Measurements from ENCODE around the gene VTI1B. TPM values are rescaled to one million over a fixed set of nuclear protein-coding genes. Genes with fewer than 3 reads are reported as not detected.

Gene VTI1B
- total RNA-seq, 2 donors from 2014 or later = 120 to 135 TPM

DNA sequence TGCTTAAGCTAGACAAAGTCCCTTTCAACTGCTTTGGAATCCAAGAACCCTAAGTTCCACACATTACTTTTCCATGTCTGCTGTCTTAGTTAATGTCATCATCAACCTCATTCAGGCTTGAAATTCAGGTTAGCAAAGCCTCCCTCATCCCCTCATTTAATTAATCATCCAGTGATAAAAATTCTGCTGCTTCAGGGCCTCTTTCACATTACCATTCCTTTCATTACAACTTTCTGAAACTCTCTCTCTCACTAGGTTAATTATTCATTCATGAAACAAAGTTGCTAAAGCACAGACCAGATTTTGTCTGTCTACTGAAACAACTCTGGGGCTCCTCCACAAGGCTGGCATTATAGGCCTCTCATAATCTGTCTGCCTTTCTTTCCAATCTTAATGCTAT, 9.4 kb upstream of the VTI1B start:
- DNase-seq = no peak
- ATAC-seq = no peak
- intact Hi-C loops (cut with DNase I, micrococcal nuclease) = no loop called here

DNA sequence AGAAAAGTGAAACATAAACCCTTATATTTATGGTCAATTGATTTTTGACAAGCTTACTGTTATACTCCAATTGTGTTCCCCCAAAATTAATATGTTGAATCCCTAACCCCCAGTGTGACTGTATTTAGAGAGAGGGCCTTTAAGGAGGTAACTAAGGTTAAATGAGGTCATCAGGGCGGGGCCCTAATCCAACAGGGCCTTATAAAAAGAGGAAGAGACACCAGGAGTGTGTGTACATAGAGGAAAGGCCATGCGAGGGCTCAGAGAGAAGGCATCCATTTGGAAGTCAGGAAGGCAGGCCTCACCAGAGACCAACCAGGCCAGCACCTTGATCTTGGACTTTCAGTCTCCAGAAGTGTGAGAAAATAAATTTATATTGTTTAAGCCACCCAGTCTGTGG, 6.5 kb upstream of the VTI1B start:
- DNase-seq (no peak), ATAC-seq (peak; percentile 60)
- intact Hi-C loops (cut with DNase I, micrococcal nuclease) = no loop called here

DNA sequence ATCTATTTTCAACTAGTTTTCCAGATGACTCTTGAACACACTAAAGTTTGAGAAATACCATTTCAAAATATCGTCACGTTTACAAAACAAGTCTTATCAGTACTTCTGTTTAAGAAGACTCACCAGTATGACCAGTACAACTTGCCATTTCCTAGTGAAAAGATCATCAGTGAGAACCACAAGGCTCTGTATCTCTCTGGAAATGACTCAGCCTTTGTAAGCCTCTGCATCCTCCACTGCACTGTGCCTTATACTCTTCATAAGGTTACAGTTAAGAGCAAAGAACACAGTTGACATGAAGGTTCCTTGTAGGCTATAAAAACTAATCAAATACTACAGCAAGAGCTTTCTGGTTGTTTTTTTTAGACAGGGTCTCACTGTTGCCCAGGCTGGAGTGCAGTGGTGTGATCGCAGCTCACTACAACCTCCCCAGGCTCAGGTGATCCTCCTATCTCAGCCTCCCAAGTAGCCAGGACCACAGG, 5.7 kb upstream of the VTI1B start:
- DNase-seq (no peak), ATAC-seq (no peak)
- intact Hi-C loops (cut with DNase I, micrococcal nuclease) = no loop called here

DNA sequence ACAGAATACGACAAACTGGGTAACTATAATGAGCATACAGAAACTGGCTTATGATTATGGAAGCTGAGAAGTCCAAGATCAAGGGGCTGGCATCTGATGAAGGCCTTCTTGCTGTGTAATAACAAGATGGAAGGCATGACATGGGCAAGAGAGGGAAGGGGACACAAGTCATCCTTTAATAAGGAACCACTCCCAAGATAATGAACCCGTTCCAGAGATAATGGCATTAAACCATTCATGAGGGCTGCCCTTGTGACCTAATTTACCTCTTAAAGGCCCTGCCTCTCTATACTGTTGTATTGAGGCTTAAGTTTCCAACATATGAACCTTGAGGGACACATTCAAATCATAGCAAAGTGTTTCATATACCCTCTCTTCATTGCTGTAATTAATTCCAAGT, 4.6 kb upstream of the VTI1B start:
- ATAC-seq = no peak
- no peak for DNase-seq
- intact Hi-C loops (cut with DNase I, micrococcal nuclease) = no loop called here

DNA sequence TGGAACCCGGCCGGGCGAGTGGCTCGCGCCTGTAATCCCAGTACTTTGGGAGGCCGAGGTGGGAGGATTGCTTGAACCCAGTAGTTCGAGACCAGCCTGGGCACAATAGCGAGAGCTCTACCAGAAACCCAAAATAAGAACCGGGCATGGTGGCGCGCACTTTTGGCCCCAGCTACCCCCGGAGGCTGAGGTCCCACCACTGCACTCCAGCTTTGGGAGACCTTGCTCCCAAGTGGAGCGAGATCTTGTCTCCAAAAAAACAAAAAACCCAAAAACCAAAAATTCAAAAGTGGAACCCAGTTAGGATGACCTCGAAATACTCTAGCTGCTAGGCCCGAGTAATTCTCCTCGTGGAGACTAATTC, 769 bp upstream of the VTI1B start:
- intact Hi-C loops (cut with DNase I, micrococcal nuclease) = no loop called here
- ATAC-seq (no peak), DNase-seq (no peak)

DNA sequence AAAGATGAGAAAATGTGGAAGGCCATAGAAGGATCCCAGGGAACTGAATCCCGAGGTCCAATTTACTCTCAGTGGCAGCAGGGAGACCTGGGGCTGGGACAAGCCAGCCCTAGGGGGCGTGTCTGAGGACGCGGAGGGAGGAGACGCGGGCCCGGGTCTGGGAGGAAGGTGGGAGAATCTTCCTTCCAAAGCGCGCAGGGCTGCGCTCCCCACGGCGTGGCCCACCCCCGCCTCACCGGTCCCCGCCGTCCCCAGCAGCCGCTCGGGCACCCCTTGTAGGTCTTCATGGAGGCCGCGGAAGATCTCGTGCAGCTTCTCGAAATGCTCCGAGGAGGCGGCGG, 323 bp downstream of the VTI1B start:
- DNase-seq (peak; percentile 72 to 82), ATAC-seq (peak; percentile 86)
- intact Hi-C loops (cut with DNase I, micrococcal nuclease) = no loop called here

DNA sequence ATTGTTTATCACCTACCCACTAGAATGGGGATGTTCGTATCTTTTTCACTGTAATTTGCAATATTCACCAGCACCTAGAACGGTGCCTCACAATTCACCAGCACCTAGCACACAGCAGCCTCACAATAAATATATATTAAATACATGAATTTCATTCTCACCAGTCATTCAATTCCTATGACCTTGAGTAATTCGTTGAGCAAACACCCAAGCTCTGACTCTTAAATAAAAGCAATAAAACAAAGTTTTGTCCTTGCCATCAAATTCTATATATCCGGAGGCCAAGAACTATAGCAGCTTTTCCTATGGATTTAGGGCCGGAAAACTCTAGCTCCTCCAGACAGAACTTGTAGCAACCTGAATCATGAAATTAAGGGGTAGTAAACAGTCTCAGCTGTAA, 981 bp downstream of the VTI1B start:
- intact Hi-C loops (cut with DNase I, micrococcal nuclease) = no loop called here
- ATAC-seq (no peak), DNase-seq (no peak)

DNA sequence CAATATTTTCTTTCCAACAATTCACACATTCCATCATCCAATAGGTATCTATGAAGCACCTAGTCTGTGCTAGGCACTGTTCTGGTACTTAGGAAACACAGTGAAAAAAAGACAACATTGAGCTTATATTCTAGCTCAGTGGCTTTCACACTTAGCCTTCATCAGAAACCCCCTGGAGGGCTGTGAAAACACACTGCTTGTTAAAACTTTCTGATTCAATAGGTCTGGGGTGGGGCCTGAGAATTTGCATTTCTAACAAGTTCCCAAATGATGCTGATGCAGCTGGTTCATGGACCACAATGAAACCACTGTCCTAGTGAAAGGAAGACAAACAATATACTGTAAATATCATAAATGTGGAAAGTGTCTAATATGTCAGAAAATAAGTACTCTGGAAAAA, 5.9 kb downstream of the VTI1B start:
- ATAC-seq (no peak), DNase-seq (no peak)
- intact Hi-C loops (cut with DNase I, micrococcal nuclease) = no loop called here

DNA sequence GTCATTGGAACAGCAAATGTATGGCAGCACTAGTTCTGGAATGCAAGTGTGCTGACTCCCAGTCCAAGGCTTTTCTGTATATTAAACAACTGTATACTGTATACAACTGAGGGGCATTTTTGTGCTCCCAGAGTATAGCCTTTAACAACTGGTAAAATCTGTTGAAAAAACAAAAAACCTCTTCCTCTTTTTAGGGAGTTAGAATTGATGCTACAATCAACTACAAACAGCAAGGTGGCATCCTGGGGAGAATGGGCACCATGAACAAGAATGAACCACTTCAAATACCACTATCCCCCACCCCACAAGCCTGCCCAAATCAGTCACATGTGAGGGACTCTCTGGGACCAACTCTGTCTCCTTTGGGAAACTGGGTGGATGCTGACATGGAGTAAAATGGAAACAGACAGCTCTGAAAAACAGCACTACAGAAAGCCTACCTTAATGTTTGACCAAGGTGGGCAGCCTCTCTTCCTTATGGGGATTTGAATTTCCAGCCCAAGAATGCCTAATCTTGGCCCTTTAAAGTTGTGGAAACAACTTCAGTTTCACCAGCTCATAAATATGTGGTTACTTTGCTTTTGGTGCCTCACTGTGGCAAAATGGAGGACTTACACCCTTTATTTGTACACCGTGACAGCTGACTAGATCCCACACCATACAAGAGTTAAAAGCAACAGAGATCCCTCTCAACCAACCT, 7.5 kb downstream of the VTI1B start:
- intact Hi-C loops (cut with DNase I, micrococcal nuclease) = loop anchor here in 1 of 2 donors (2.0 kb wide), 1 partner anchor 48 kb away; the partner anchor contains the start of gene ARG2
- no peak for DNase-seq

DNA sequence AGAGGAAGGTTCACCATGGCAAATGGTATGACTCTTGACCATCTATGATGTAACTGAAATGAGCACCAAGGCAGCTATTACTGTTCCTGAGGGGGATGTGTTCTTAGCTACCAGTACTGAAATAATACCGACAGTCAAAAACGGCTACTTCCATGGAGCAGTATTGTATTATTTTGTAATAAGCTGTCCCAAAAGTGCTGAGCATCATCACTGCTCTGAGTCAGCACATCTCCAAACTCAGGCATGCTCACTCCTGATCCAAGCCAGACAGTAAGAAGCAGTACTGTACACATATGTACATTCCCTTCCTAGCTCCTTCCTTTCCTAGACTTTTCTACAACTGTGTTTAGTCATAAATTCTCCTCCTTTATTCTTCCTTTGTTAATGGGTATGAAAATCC, 8.6 kb downstream of the VTI1B start:
- intact Hi-C loops (cut with DNase I, micrococcal nuclease) = loop anchor here in 1 of 2 donors (2.0 kb wide), 1 partner anchor 47 kb away; the partner anchor contains the start of gene ARG2
- no peak for DNase-seq
- no peak for ATAC-seq

More for the DNA sequence above, 7.5 kb downstream of the VTI1B start:
- ATAC-seq = peak; percentile 81

DNA sequence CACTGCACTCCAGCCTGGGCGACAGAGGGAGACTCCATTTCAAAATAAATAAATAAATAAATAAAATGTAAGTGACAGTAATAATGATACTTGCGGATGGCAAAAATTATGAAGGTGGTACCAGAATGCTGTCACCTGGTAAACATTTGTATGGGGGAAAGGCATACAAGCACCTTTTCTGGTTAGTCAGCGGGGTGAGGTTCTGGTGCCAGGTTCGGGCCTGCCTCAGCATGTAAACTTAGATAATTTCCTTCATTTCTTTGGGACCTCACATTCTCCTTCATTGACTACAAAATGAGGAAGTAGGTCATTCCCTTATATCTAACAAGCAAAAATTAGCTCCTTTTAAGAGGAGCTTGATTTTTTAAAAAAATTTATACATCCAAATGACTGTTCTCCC, 10.8 kb downstream of the VTI1B start:
- DNase-seq = no peak
- intact Hi-C loops (cut with DNase I, micrococcal nuclease) = no loop called here
- ATAC-seq = no peak

DNA sequence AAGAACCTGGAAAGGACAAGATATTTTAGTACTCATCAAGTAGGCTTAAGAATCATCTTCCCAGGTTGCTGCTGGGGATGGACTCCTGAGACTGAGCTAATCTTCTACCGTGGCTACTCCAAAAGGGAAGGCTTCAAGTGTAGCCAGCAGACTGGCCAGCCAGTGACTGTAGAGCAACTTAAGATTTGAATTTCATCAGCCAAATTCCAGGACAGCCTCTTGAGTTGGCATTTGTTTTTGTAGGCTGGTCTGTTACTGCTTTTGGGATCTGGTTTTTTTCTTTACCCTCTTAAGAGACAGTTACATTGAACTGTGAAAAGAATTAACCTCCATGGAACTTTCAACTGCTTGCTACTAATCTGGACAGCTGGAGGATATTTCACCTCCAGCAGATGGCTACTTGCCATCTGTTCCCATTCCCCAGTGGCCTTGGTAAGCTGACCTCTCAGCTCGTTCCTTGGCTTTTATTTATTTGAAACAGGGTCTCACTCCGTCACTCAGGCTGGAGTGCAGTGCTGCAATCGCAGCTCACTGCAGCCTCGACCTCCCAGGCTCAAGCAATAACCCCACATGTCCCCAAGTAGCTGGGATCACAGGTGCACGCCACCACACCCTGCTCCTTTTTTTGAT, 20.7 kb downstream of the VTI1B start:
- no peak for ATAC-seq
- intact Hi-C loops (cut with DNase I, micrococcal nuclease) = no loop called here
- DNase-seq = no peak

DNA sequence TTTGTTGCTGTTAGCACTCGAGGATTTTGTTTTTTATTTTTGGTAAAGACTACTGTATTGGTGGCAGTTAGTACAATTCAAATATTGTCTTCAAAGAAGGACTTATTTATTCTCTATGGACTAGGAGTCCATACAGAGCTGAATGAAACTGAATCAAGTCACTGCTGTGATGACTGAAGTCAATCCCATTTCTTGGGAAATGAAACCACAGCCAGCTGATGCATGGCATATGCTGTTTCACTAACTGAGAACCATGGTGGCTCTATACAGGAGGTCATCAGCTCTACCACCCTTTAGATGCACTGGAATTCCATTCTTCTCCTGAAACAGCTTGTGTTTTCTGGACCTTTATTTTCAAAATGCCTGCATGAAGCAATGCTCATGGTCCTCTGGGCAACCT, 22.2 kb downstream of the VTI1B start:
- intact Hi-C loops (cut with DNase I, micrococcal nuclease) = no loop called here
- no peak for DNase-seq
- no peak for ATAC-seq

DNA sequence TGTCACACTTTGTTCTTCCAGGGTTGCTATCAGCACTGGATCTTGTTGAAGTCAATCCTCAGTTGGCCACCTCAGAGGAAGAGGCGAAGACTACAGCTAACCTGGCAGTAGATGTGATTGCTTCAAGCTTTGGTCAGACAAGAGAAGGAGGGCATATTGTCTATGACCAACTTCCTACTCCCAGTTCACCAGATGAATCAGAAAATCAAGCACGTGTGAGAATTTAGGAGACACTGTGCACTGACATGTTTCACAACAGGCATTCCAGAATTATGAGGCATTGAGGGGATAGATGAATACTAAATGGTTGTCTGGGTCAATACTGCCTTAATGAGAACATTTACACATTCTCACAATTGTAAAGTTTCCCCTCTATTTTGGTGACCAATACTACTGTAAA, 23.7 kb downstream of the VTI1B start:
- intact Hi-C loops (cut with DNase I, micrococcal nuclease) = no loop called here
- no peak for ATAC-seq

DNA sequence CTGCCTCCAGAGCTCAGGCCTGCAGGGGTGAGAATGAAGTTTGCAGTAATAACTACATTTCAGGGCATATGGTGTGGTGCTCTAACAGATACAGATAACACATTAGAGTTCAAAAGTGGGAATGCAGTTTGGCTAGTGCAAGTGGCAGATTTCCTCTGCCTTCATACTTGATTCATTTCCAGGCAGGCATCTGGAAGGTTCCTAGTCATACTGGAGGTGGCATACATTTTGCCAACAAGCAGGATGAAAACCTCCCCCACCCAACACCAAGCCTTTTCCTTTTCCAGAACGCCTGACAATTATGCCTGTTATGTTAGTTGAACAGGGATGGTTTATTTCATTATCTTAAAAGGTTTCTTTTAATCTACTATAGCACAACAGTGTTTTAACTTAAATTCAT, 24.3 kb downstream of the VTI1B start:
- ATAC-seq (no peak), DNase-seq (no peak)
- intact Hi-C loops (cut with DNase I, micrococcal nuclease) = no loop called here

More for the DNA sequence above, 23.7 kb downstream of the VTI1B start:
- no peak for DNase-seq

DNA sequence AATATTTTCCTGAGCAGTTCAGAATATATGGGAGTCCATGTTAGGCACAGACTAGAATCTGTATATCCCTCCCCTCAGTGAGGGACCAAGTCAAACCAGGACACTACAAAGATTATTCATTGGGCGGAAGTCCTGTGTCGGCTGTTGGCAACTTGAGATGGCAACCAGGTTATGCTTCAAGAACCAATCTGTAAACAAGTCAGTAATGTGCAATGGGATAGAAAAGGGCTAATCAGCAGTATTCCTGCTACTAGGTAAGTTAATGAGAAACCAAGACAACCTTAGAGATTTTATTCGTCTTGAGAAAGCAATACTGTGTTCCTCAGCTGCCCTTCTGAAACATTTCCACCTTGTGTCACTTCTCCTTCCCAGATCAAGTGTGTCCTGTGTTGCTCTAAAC, 28.3 kb downstream of the VTI1B start:
- DNase-seq (no peak), ATAC-seq (no peak)
- intact Hi-C loops (cut with DNase I, micrococcal nuclease) = no loop called here

DNA sequence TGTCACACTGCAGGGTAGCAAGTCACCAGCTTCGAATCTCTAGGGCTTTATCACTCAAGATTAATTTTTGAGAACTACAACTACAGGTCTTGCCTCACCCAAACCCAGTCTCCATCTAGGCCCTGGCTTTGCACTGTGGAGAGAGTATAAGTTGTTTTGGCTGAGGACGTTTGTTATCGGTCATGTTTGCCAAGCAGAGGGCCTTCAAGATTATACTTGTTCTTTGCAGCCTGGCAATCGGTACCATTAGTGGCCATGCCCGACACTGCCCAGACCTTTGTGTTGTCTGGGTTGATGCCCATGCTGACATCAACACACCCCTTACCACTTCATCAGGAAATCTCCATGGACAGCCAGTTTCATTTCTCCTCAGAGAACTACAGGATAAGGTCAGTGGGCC, 29.0 kb downstream of the VTI1B start:
- no peak for DNase-seq
- intact Hi-C loops (cut with DNase I, micrococcal nuclease) = no loop called here
- ATAC-seq = no peak

DNA sequence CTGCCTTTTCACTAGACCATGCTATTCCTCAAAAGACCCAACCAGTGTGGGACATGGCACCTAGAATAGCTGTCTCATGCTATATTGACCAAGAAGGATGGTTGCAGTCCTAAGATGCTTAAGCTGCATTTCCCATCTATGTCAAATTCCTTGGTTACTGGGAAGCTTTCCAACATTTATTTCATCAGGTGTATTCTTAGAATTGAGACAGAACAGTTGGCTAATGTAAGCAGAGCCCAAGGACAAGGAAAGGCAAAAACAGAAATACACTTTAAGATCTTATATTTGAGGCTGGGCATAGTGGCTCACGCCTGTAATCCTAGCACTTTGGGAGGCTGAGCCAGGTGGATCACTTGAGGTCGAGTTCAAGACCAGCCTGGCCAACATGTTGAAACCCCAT, 30.0 kb downstream of the VTI1B start:
- intact Hi-C loops (cut with DNase I, micrococcal nuclease) = no loop called here
- no peak for ATAC-seq
- no peak for DNase-seq

DNA sequence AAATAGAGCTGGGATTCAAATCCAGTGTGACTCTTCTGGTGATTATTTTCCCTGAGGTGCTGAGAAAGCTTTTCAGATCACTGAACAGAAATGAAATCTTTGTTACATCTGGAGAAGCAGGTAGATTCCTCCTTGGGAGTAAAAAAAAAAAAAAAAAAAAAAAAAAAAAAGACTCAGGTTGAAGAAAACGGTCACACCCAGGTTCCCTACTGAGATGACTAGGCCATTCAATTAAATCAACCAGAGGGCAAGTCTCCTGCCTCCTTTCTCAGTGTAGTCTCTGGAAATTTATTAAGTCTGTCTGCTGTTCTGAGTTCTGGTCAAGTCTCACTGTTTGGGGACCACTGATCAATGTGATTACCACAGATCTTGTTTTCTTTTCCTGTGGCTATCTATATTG, 30.7 kb downstream of the VTI1B start:
- intact Hi-C loops (cut with DNase I, micrococcal nuclease) = no loop called here
- ATAC-seq (no peak), DNase-seq (no peak)

DNA sequence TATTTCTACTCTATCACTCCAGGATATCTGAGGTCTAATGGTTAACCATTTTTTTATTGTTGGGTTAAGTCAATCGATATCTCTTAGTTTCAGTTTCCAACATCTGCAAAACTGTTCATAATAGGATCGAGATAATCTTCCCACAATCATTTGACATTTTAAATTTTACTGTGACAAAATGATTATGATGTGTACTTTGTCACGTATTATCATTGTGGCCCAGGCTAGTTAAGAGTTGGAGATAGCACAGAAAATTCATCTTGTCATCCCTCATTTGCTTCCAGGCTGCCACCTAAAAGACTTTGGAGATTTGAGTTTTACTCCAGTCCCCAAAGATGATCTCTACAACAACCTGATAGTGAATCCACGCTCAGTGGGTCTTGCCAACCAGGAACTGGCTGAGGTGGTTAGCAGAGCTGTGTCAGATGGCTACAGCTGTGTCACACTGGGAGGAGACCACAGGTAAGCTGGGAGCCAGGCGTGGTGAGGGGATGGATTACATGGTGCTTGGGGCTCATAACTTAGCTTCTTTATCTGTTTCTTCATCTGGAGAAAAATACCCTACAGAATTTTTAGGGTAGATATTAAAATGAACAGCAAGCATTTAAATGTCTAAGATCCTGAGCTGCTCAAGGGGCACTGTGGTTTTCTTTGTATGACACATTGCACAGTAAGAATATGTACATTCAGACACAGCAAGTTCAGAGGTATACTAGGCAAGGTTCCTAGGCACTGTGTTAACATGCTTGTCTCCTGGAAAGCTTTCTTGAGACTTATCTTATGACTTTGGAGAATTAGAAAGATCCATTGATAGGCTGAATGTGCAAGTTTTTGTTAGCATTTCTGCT, 32.3 kb downstream of the VTI1B start:
- peak; percentile 60 for ATAC-seq
- intact Hi-C loops (cut with DNase I, micrococcal nuclease) = no loop called here

More for the DNA sequence above, 32.3 kb downstream of the VTI1B start:
- DNase-seq = no peak
